ENCODE results near the gene OBI1.
A peak's percentile ranks its signal among the peaks of the same experiment; 100 is the strongest.
"Not testable (repeated sequence)": the region's sequence is repeated elsewhere in the genome, so short reads cannot be mapped to it uniquely, and the experiment has no call there.

The OBI1 gene

GRCh38 chr13:78658630-78659449 is at the start of gene OBI1:
OBI1 (minus strand) TSS chr13:78659155; CDS start chr13:78659120, 35 bp downstream.
- peak; percentile 91 for DNase-seq

GRCh38 chr13:78701383-78701782 is 42.4 kb upstream of the OBI1 start:
- no peak for DNase-seq

GRCh38 chr13:78700121-78700910 is 41.4 kb upstream of the OBI1 start:
- DNase-seq: no peak

GRCh38 chr13:78689011-78689410 is 30.1 kb upstream of the OBI1 start:
- DNase-seq: peak; percentile 24

GRCh38 chr13:78686461-78686860 is 27.5 kb upstream of the OBI1 start:
- no peak for DNase-seq

- DNase-seq: peak; percentile 90
Observed at GRCh38 chr13:78680576-78681350, 21.8 kb upstream of the OBI1 start.

DNA sequence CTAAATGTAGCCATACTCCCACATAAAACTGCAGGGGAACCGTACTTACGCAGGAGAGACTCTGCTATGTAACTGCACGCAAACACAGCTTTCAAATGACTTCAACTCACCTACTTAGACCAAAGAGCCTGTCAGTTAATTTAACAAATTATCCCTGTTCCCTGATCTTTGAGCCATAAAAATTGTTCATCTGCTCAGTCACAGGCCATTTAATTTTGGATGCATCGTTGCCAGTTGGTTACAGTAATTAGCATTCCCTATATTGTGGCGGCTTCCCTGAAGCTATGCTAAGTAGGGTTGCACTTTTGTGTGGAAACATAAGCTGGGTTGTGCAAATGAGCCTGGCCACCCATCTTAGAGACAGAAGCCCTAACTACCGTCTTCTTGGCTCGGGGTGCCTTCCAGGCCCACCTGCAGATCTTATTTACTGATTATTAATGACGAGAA is 21.2 kb upstream of the OBI1 start:
- peak; percentile 90 for DNase-seq

DNA sequence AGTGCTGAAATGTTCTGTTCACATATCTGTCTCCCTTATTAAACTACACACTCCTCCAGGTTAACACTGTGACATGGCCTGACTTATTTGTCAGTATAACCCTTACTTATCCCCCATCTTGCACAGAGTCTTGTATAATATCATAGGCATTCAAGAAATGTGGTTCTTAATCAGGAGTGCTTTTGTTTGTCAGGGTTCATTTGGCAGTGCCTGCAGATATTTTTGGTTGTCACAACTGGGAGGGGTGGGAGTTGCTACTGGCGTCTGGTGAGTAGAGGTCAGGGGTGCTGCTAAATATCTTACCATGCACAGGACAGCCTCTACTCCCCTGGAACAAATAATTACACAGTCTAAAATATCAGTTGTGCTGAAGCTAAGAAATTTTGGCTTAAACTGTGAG is 20.4 kb upstream of the OBI1 start:
- peak; percentile 59 for DNase-seq

GRCh38 chr13:78675112-78675511 is 16.2 kb upstream of the OBI1 start:
- DNase-seq: no peak

DNA sequence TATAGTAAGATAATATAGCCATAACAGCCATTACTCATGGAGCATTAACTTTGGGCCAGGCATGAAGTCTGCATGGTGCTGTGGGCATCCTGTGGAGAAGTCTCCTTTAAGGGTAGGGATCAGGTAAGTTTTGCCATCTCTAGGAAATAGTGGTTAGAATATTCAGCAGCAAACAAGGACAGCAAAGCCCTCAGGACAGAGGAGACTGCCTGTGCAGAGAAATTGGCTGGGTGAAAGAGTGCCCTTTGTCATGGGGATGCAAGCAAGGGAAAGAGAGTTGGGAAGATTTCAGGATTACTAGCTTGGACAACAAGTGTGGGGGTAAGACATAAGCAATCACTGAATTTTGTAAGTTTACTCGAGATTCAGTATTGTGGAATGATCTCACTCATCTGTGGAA is 15.7 kb upstream of the OBI1 start:
- no peak for DNase-seq

- no peak for DNase-seq
Observed at GRCh38 chr13:78662467-78662866, 3.5 kb upstream of the OBI1 start.

DNA sequence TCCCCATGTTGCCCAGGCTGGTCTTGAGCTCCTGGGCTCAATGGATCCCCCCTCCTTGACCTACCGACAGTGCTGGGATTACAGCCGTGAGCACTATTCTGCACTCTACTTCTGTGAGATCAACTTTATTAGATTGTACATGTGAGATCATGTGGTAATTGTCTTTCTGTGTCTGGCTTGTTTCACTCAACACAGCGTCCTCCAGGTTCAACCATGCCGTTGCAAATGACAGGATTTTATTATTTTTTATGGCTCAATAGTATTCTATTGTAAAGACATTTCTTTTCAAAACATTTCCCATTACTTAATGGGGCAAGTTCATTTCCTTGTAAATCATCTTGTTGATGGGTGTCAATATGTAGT is 1.5 kb upstream of the OBI1 start:
- DNase-seq: no peak

- DNase-seq: no peak
Observed at GRCh38 chr13:78659732-78660494, 958 bp upstream of the OBI1 start.

GRCh38 chr13:78659450-78659730 is 435 bp upstream of the OBI1 start:
- no peak for DNase-seq

GRCh38 chr13:78657699-78658629 is 991 bp downstream of the OBI1 start:
- peak; percentile 68 for DNase-seq

GRCh38 chr13:78655906-78656305 is 3.0 kb downstream of the OBI1 start:
- no peak for DNase-seq

DNA sequence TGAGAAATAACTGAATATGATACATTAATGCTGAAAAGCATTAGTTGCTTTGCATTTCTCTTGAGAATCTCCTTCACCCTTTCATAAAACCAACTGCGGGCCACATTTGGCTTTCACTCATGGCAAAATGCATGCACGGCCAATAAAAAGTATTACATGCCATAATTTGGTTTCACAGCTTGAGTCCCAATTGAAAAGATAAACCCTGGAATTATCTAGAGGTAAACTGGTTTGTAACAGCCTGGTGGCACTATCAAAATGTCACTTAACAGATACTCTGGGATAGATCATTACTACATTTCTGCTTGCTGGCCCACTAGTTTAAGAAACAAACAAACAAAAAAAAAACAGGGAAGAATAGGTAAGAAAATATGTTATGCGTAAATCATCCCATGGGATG is 3.9 kb downstream of the OBI1 start:
- DNase-seq: no peak

DNA sequence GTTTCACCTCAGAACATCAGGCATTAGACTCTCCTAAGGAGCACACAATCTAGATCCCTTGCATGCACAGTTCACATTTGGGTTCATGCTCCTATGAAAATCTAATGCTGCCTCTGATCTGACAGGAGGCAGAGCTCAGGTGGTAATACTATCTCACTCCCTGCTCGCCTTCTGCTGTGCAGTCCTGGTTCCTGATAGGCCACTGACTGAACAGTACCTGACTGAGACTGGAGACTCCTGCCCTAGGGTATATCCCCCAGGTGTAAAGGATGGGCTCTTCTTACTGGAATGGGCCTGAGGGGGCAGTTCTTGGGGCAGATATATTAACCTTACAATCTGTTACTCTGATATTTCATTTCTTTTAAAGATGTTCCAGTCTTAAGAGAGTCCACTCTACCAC is 6.3 kb downstream of the OBI1 start:
- no peak for DNase-seq

- DNase-seq: no peak
Observed at GRCh38 chr13:78650717-78651083, 8.3 kb downstream of the OBI1 start.

DNA sequence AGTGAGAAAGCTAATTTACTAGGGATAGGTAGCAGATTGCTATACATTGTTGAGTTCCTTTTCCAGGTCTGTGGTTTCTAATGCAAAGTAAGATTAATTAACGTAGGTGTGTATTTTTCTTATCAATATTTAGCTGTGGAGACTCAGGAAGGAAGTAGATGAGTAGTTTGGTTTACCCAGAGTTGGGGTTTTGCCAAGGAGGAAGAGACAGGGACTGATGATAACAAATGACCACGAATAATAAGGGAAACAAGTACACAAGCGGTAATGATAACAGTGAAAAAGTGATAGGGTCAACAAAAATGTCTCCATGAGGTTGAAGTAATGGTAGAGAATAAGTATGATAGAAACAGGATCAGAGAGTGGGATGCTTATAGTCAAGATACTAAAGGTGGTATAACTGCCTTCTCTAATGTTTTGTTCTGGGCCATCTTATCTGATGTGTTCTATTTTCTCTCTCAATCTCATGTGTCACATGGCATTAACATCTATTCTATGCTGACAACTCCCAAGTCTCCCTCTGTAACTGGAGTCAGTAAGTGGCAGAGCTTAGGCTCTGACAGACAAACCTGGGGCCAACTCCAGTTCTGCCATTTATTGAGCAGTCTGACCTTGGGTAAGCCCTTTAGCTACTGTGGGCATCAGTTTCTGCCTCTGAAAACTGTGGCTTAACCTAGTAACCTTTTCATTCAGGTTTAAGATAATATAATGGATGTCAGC is 8.8 kb downstream of the OBI1 start:
- no peak for DNase-seq

DNA sequence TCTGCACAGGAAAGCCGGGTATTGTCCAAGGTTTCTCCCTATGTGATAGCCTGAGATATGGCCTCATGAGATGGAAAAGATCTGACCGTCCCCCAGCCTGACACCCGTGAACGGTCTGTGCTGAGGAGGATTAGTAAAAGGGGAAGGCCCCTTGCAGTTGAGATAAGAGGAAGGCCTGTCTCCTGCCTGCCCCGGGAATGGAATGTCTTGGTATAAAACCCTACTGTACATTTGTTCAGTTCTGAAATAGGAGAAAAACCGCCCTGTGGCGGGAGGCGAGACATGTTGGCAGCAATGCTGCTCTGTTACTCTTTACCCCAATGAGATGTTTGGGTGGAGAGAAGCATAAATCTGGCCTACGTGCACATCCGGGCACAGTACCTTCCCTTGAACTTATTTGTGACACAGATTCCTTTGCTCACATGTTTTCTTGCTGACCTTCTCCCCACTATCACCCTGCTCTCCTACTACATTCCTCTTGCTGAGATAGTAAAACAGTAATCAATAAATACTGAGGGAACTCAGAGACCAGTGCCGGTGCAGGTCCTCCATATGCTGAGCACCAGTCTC is 11.8 kb downstream of the OBI1 start:
- not testable (repeated sequence) for DNase-seq

Data from NCI-H1092 treated with DMSO at 0.1 percent for 48 hours (cell line).